ENCODE measurements around the gene ARHGEF4. TPM values are rescaled to one million over a fixed set of nuclear protein-coding genes. Genes with fewer than 3 reads are reported as not detected.

The ARHGEF4 gene
- polyA plus RNA-seq, 1 donor (not counting 4 experiments of a cell fraction or from before 2014, with no cell fraction given), result 22.6 TPM

DNA sequence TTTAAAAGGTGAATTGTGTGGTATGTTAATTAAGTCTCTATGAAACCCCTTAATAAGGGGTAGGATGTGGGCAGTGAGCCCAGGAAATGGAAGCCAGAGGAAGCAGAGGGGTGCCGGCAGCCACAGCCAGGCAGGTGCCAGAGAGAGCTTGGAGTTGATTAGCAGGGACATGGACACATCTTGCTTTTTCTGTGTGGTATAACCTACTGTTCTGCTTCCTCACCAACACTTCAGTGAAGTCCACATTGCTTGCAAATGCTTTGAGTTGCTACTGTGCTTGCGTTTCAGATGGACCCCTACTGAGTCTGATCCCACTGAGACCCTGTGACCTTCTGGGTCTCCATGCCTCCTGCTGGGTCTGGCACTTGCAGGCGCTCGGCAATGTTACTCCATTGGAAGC is 30.3 kb upstream of the ARHGEF4 start:
- Histone ChIP-seq H3K27me3 (ENCODE audit: control insufficient read depth, extremely low read depth, insufficient read depth, low read length) (no peaks in the 10 kb centered on the region), H3K4me3 (ENCODE audit: control insufficient read depth in 2 of 3, extremely low read depth in 1 of 3, insufficient read depth in 2 of 3, low read depth in 1 of 3, low read length in 3 of 3) (no peak overlapping the region), H3K4me2 (ENCODE audit: control insufficient read depth, extremely low read depth, insufficient read depth, low read depth, low read length) (no peak overlapping the region), H3K9me3 (ENCODE audit: control insufficient read depth, low read depth, low read length) (no peaks in the 10 kb centered on the region), H3K9me1 (ENCODE audit: control insufficient read depth, extremely low read depth, insufficient read depth, low read length) (no peaks in the 10 kb centered on the region), H3K9ac (ENCODE audit: control insufficient read depth, extremely low read depth, insufficient read depth, low read length) (no peak overlapping the region), H3K36me3 (ENCODE audit: control insufficient read depth in 2 of 2, extremely low read depth in 1 of 2, insufficient read depth in 2 of 2, low read length in 2 of 2) (no peaks in the 10 kb centered on the region), H2AFZ (ENCODE audit: control insufficient read depth, low read length) (no peak overlapping the region), H3K27ac (ENCODE audit: control insufficient read depth, insufficient read depth, low read length) (no peak overlapping the region), H3K4me1 (ENCODE audit: control insufficient read depth, extremely low read depth, insufficient read depth, low read length) (peaks cover 24% of the 10 kb centered on the region), H4K20me1 (ENCODE audit: control insufficient read depth, extremely low read depth, insufficient read depth, low read length) (no peaks in the 10 kb centered on the region), H3K79me2 (ENCODE audit: control insufficient read depth, insufficient read depth, low read length) (no peaks in the 10 kb centered on the region)
- dilution Hi-C loops (cut with MboI; ENCODE audit: extremely low pct_ligation_motif_present, low sequenced_read_pairs), result no loop called here
- FAIRE-seq (no peak), DNase-seq (ENCODE audit: low read depth, low spot score) (no peak)
- no peak for TF ChIP-seq EZH2 (IDR thresholded peaks at IDR 0.05; ENCODE audit: low read length)
- TF ChIP-seq, protein P1, sequence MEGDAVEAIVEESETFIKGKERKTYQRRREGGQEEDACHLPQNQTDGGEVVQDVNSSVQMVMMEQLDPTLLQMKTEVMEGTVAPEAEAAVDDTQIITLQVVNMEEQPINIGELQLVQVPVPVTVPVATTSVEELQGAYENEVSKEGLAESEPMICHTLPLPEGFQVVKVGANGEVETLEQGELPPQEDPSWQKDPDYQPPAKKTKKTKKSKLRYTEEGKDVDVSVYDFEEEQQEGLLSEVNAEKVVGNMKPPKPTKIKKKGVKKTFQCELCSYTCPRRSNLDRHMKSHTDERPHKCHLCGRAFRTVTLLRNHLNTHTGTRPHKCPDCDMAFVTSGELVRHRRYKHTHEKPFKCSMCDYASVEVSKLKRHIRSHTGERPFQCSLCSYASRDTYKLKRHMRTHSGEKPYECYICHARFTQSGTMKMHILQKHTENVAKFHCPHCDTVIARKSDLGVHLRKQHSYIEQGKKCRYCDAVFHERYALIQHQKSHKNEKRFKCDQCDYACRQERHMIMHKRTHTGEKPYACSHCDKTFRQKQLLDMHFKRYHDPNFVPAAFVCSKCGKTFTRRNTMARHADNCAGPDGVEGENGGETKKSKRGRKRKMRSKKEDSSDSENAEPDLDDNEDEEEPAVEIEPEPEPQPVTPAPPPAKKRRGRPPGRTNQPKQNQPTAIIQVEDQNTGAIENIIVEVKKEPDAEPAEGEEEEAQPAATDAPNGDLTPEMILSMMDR (optimal IDR thresholded peaks at IDR 0.05 in 1 of 3, IDR thresholded peaks at IDR 0.05 in 1 of 3, conservative IDR thresholded peaks at IDR 0.05 in 1 of 3; ENCODE audit: extremely low read depth in 1 of 3, insufficient read depth in 2 of 3, low read length in 3 of 3), result no peak

DNA sequence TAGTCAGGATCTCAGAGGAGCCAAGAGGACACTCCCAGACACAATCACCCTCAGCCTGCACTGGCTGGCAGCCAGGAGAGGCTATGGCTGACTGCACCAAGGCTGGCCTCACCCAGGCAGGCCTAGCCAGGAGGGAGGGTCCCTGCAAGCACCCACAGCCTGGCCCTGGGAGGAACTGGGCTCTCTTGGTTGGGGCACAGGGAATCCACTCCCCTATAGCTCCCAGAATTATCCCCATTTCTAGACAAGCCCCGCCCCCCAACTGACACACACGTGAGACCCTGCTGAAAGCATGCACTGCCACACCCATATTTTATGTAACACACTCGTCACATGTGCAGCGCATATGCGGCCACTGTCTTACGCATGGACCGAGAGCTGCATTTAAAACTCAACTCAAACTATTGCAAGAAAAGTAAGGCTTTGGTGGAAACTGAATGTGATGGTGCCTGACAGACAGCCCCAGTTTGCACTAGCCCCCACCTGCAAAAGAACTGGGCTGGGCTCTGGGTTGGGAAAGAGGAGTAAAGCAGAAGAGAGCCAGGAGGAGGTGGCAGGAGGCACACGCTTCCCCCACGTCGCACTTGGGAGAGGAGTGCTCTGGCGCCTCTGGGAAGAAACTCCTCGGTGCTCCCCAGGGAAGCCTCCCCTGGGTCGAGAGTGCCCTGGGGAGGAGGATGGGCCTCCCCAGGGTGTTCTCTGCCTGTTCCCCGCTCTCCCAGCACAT is 28.9 kb upstream of the ARHGEF4 start:
- Histone ChIP-seq H2AFZ (ENCODE audit: control insufficient read depth, low read length) (peak overlapping the region; percentile 69), H3K4me1 (ENCODE audit: control insufficient read depth, extremely low read depth, insufficient read depth, low read length) (peaks cover 24% of the 10 kb centered on the region), H3K4me2 (ENCODE audit: control insufficient read depth, extremely low read depth, insufficient read depth, low read depth, low read length) (peak overlapping the region; percentile 85), H3K27ac (ENCODE audit: control insufficient read depth, insufficient read depth, low read length) (peak overlapping the region; percentile 94), H3K36me3 (ENCODE audit: control insufficient read depth in 2 of 2, extremely low read depth in 1 of 2, insufficient read depth in 2 of 2, low read length in 2 of 2) (no peaks in the 10 kb centered on the region), H3K4me3 (ENCODE audit: control insufficient read depth in 2 of 3, extremely low read depth in 1 of 3, insufficient read depth in 2 of 3, low read depth in 1 of 3, low read length in 3 of 3) (peak overlapping the region; percentile 0 to 50 (median 8)), H3K9me3 (ENCODE audit: control insufficient read depth, low read depth, low read length) (no peaks in the 10 kb centered on the region), H3K9ac (ENCODE audit: control insufficient read depth, extremely low read depth, insufficient read depth, low read length) (peak overlapping the region; percentile 77), H4K20me1 (ENCODE audit: control insufficient read depth, extremely low read depth, insufficient read depth, low read length) (no peaks in the 10 kb centered on the region), H3K27me3 (ENCODE audit: control insufficient read depth, extremely low read depth, insufficient read depth, low read length) (no peaks in the 10 kb centered on the region), H3K79me2 (ENCODE audit: control insufficient read depth, insufficient read depth, low read length) (no peaks in the 10 kb centered on the region), H3K9me1 (ENCODE audit: control insufficient read depth, extremely low read depth, insufficient read depth, low read length) (no peaks in the 10 kb centered on the region)
- FAIRE-seq (no peak), DNase-seq (ENCODE audit: low read depth, low spot score) (peak; percentile 79)
- dilution Hi-C loops (cut with MboI; ENCODE audit: extremely low pct_ligation_motif_present, low sequenced_read_pairs), result no loop called here
- TF ChIP-seq EZH2 (IDR thresholded peaks at IDR 0.05; ENCODE audit: low read length), result no peak
- TF ChIP-seq, protein P1 (optimal IDR thresholded peaks at IDR 0.05 in 1 of 3, IDR thresholded peaks at IDR 0.05 in 1 of 3, conservative IDR thresholded peaks at IDR 0.05 in 1 of 3; ENCODE audit: extremely low read depth in 1 of 3, insufficient read depth in 2 of 3, low read length in 3 of 3), result no peak

All from keratinocyte (primary cell).